ENCODE results near the gene FLAD1.

DNA sequence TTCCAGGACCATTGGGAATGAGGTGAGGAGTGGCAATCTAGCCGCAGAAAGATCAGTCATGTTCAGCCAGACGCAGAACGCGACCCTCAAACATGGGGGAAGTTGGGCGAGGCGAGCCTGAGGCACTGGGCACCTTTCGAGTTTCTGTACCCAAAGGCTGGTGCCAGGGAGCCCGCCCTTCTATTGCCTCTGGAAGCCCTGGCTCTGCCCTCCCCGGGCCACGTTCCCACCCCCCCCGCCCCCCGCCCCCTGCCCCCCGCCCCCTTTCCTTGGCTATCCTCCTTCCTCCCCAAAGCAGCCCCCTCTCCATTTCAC, 17.2 kb downstream of the FLAD1 start:
- no peak for TF ChIP-seq CTCF (IDR thresholded peaks at IDR 0.05)
- no peak for TF ChIP-seq PHF8 (IDR thresholded peaks at IDR 0.05; ENCODE audit: borderline replicate concordance, low read depth)
- TF ChIP-seq, protein P1, sequence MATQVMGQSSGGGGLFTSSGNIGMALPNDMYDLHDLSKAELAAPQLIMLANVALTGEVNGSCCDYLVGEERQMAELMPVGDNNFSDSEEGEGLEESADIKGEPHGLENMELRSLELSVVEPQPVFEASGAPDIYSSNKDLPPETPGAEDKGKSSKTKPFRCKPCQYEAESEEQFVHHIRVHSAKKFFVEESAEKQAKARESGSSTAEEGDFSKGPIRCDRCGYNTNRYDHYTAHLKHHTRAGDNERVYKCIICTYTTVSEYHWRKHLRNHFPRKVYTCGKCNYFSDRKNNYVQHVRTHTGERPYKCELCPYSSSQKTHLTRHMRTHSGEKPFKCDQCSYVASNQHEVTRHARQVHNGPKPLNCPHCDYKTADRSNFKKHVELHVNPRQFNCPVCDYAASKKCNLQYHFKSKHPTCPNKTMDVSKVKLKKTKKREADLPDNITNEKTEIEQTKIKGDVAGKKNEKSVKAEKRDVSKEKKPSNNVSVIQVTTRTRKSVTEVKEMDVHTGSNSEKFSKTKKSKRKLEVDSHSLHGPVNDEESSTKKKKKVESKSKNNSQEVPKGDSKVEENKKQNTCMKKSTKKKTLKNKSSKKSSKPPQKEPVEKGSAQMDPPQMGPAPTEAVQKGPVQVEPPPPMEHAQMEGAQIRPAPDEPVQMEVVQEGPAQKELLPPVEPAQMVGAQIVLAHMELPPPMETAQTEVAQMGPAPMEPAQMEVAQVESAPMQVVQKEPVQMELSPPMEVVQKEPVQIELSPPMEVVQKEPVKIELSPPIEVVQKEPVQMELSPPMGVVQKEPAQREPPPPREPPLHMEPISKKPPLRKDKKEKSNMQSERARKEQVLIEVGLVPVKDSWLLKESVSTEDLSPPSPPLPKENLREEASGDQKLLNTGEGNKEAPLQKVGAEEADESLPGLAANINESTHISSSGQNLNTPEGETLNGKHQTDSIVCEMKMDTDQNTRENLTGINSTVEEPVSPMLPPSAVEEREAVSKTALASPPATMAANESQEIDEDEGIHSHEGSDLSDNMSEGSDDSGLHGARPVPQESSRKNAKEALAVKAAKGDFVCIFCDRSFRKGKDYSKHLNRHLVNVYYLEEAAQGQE (IDR thresholded peaks at IDR 0.05) = no peak
- TF ChIP-seq POLR2A (IDR thresholded peaks at IDR 0.05; ENCODE audit: low read length) = 0 out of 2 replicates have a peak, but pooled peaks have one; percentile 11
- TF ChIP-seq CHD2 (IDR thresholded peaks at IDR 0.05; ENCODE audit: low read length, partially characterized antibody) = no peak
